Measurements from ENCODE around the gene NEDD8.

DNA sequence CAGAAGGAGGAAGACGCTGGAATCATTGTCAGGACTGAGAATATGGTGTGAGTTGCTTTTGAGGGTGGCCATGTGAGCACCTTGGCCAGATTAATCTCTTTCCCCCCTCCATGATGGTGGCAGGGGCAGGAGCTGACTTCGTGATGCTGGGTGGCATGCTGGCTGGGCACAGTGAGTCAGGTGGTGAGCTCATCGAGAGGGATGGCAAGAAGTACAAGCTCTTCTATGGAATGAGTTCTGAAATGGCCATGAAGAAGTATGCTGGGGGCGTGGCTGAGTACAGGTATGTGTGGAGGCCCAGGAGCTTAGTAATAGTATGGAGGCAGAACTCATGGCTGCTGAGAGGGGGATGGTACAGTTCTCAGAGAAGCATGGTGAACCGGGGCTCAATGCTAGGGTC lies 6.0 kb upstream of the NEDD8 start:
- TF ChIP-seq CREB1 (IDR thresholded peaks at IDR 0.05; ENCODE audit: low read depth) = no peak
- TF ChIP-seq, protein P1, sequence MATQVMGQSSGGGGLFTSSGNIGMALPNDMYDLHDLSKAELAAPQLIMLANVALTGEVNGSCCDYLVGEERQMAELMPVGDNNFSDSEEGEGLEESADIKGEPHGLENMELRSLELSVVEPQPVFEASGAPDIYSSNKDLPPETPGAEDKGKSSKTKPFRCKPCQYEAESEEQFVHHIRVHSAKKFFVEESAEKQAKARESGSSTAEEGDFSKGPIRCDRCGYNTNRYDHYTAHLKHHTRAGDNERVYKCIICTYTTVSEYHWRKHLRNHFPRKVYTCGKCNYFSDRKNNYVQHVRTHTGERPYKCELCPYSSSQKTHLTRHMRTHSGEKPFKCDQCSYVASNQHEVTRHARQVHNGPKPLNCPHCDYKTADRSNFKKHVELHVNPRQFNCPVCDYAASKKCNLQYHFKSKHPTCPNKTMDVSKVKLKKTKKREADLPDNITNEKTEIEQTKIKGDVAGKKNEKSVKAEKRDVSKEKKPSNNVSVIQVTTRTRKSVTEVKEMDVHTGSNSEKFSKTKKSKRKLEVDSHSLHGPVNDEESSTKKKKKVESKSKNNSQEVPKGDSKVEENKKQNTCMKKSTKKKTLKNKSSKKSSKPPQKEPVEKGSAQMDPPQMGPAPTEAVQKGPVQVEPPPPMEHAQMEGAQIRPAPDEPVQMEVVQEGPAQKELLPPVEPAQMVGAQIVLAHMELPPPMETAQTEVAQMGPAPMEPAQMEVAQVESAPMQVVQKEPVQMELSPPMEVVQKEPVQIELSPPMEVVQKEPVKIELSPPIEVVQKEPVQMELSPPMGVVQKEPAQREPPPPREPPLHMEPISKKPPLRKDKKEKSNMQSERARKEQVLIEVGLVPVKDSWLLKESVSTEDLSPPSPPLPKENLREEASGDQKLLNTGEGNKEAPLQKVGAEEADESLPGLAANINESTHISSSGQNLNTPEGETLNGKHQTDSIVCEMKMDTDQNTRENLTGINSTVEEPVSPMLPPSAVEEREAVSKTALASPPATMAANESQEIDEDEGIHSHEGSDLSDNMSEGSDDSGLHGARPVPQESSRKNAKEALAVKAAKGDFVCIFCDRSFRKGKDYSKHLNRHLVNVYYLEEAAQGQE (IDR thresholded peaks at IDR 0.05; ENCODE audit: low read depth) = no peak
- TF ChIP-seq, protein P2, sequence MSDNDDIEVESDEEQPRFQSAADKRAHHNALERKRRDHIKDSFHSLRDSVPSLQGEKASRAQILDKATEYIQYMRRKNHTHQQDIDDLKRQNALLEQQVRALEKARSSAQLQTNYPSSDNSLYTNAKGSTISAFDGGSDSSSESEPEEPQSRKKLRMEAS (IDR thresholded peaks at IDR 0.05) = peak; percentile 64

Measured in Ishikawa (cell line).